Measurements from ENCODE around the gene RNF169. TPM values are rescaled to one million over a fixed set of nuclear protein-coding genes. Genes with fewer than 3 reads are reported as not detected.

Gene RNF169
- total and polyA plus RNA-seq, 2 of the 4 experiments (the other 2 are of a cell fraction) = 3.6 to 23.3 TPM

GRCh38 chr11:74780248-74781005 lies 31.8 kb downstream of the RNF169 start:
- H2AFZ ChIP-seq (replicated peaks; ENCODE audit: low read length, poor library complexity) = no peak overlapping the region
- peaks cover 71% of the 10 kb centered on the region for H4K20me1 ChIP-seq (ENCODE audit: insufficient read depth, low read length)
- H3K23ac ChIP-seq (ENCODE audit: low read depth, low read length) = peak overlapping the region; percentile 54
- H2BK5ac ChIP-seq (ENCODE audit: low read depth, low read length, poor library complexity, severe bottlenecking) = no peak overlapping the region
- 71% methylated on average over 1 of the region's 4 CpGs; no CpG with 5 or more reads in 1 of the 2 experiments for WGBS, 2 experiments (ENCODE audit: extremely low coverage in 2 of 2, insufficient read length in 1 of 2)
- in situ Hi-C loops (cut with MboI; ENCODE audit: low sequenced_read_pairs) = no loop called here
- no peak overlapping the region for H2AK9ac ChIP-seq (replicated peaks; ENCODE audit: low read depth, low read length, poor library complexity)
- peak overlapping the region; percentile 31 for H3K14ac ChIP-seq (replicated peaks; ENCODE audit: low read depth, low read length)
- H3K9me1 ChIP-seq (ENCODE audit: insufficient read depth, low read length) = peaks cover 16% of the 10 kb centered on the region
- no peak overlapping the region for H3K4me2 ChIP-seq (ENCODE audit: low read depth, low read length)
- no peak overlapping the region for H3K18ac ChIP-seq (ENCODE audit: low read depth, low read length)
- TF ChIP-seq SMC3 (IDR thresholded peaks at IDR 0.05; ENCODE audit: low read depth, low read length) (no peak), NFE2L2 (IDR thresholded peaks at IDR 0.05; ENCODE audit: low read depth, low read length) (no peak), RFX5 (IDR thresholded peaks at IDR 0.05; ENCODE audit: low read depth, low read length) (no peak), FOS (IDR thresholded peaks at IDR 0.05; ENCODE audit: low read depth, low read length) (no peak), RAD21 (IDR thresholded peaks at IDR 0.05; ENCODE audit: low read length) (no peak)
- H2BK20ac ChIP-seq (ENCODE audit: low read depth, low read length) = no peak overlapping the region
- no peak overlapping the region for H2BK15ac ChIP-seq (ENCODE audit: low read depth, low read length)
- H4K8ac ChIP-seq (ENCODE audit: low read depth in 2 of 2, low read length in 2 of 2) = no peak overlapping the region
- H3K4me1 ChIP-seq (ENCODE audit: control insufficient read depth, insufficient read depth, low read length) = peaks cover 15% of the 10 kb centered on the region
- no peak overlapping the region for H3K4ac ChIP-seq (ENCODE audit: low read depth, low read length)
- H4K5ac ChIP-seq (ENCODE audit: low read depth, low read length) = no peak overlapping the region
- peaks cover 53 to 77% of the 10 kb centered on the region in 2 experiments for H3K79me1 ChIP-seq (ENCODE audit: low read depth in 1 of 2, low read length in 2 of 2)
- intact Hi-C loops (cut with micrococcal nuclease) = no loop called here
- H3K27ac ChIP-seq (ENCODE audit: insufficient read depth, low read length) = no peak overlapping the region
- no peaks in the 10 kb centered on the region for H3K36me3 ChIP-seq (ENCODE audit: control insufficient read depth, insufficient read depth, low read length)
- ATAC-seq (ENCODE audit: low read depth) = no peak
- H2AK5ac ChIP-seq (ENCODE audit: low read depth, low read length) = no peak overlapping the region
- H3K9ac ChIP-seq (ENCODE audit: low read depth, low read length) = no peak overlapping the region
- ChIA-PET CTCF (no interaction called here), POLR2A (ENCODE audit: unreplicated experiment) (no interaction called here)
- BruUV-seq (replicated peaks) = no TSS peak
- H3K56ac ChIP-seq (ENCODE audit: extremely low read depth, insufficient read depth, low read length) = no peak overlapping the region
- no peaks in the 10 kb centered on the region for H3K9me3 ChIP-seq (ENCODE audit: control insufficient read depth, insufficient read depth, low read length)
- DNase-seq = peak; percentile 7
- H2BK120ac ChIP-seq (ENCODE audit: low read depth, low read length) = no peak overlapping the region
- dilution Hi-C loops (cut with HindIII; ENCODE audit: low sequenced_read_pairs, unreplicated experiment) = no loop called here
- H3K27me3 ChIP-seq (ENCODE audit: control insufficient read depth, insufficient read depth, low read length) = no peaks in the 10 kb centered on the region
- H4K91ac ChIP-seq (ENCODE audit: insufficient read depth, low read depth, low read length) = no peak overlapping the region
- H3K4me3 ChIP-seq (ENCODE audit: insufficient read depth, low read depth, low read length) = no peak overlapping the region
